H1 (cell line): ENCODE data around the gene EWSR1. TPM values are rescaled to one million over a fixed set of nuclear protein-coding genes. Genes with fewer than 3 reads are reported as not detected.
A peak's percentile ranks its signal among the peaks of the same experiment; 100 is the strongest.

ENCODE experiments used
- CTCF ChIA-PET: fragments of 300-600 bp; sonication (Branson Sonifier 250); formaldehyde crosslinking; loops from one replicate; lab custom pipeline; 2021; ENCODE audit not compliant: partially characterized antibody; lab: Charles Lee
- POLR2A ChIA-PET: fragments of 300-600 bp; sonication (Branson Sonifier 250); formaldehyde crosslinking; loops from one replicate; lab custom pipeline; 2021; ENCODE audit warnings: inconsistent platforms; ENCODE audit not compliant: partially characterized antibody; lab: Charles Lee
- DNase-seq, 2 experiments: peaks; one replicate each; pipeline versions ENCODE4 v3.0.0 to v3.0.0-alpha.2; 2010 to 2022; ENCODE audit warnings: low spot score in 2 of 2, low read depth in 1 of 2, mixed read lengths in 1 of 2
- FAIRE-seq: peaks from 2 replicates; lab custom pipeline; 2011; peaks lifted over from hg19 to GRCh38; lab: Jason Lieb, UNC
- H2AFZ ChIP-seq: 2 replicates; pipeline ENCODE4 v1.8.1; 2012; ENCODE audit warnings: low read length, inconsistent platforms
- H2AK5ac ChIP-seq: 2 replicates; pipeline ENCODE4 v1.6.1; 2013; ENCODE audit warnings: low read depth, low read length
- H2BK120ac ChIP-seq: replicated peaks from 2 replicates; pipeline ENCODE3; 2013; ENCODE audit warnings: low read depth, low read length, inconsistent platforms
- H2BK12ac ChIP-seq: 2 replicates; pipeline ENCODE4 v1.6.1; 2013; ENCODE audit warnings: low read depth, low read length
- H2BK15ac ChIP-seq: 2 replicates; pipeline ENCODE4 v1.6.1; 2013; ENCODE audit warnings: low read length
- H2BK20ac ChIP-seq: 2 replicates; pipeline ENCODE4 v1.6.1; 2013; ENCODE audit warnings: low read length
- H2BK5ac ChIP-seq: 2 replicates; pipeline ENCODE4 v1.6.1; 2013; ENCODE audit warnings: low read depth, low read length
- H3K14ac ChIP-seq: 2 replicates; pipeline ENCODE4 v1.6.1; 2013; ENCODE audit warnings: inconsistent platforms; ENCODE audit not compliant: insufficient read length
- H3K18ac ChIP-seq: 2 replicates; pipeline ENCODE4 v1.6.1; 2013; ENCODE audit warnings: low read length; ENCODE audit errors: extremely low read depth
- H3K23ac ChIP-seq: 2 replicates; pipeline ENCODE4 v1.6.1; 2013; ENCODE audit warnings: inconsistent platforms; ENCODE audit not compliant: insufficient read length
- H3K23me2 ChIP-seq: 2 replicates; pipeline ENCODE4 v1.6.1; 2013; ENCODE audit warnings: low read depth, low read length
- H3K27ac ChIP-seq: 2 replicates; pipeline ENCODE4 v1.6.1; 2011; ENCODE audit warnings: low read depth, low read length, inconsistent platforms
- H3K27me3 ChIP-seq, 4 experiments: replicated peaks in 1 of 4; 1 replicate in 1 of 4; 2 replicates in 3 of 4; pipeline versions ENCODE4 v1.6.1 to v1.8.1; 2011 to 2013; ENCODE audit warnings: low read length in 3 of 4, mild to moderate bottlenecking in 3 of 4, inconsistent platforms in 2 of 4, mixed read lengths in 2 of 4, moderate library complexity in 1 of 4; ENCODE audit not compliant: control insufficient read depth in 3 of 4, insufficient read depth in 3 of 4; ENCODE audit errors: extremely low read depth in 1 of 4
- H3K36me3 ChIP-seq, 4 experiments: 2 replicates each; pipeline versions ENCODE4 v1.6.1 to v1.8.1; 2011 to 2013; ENCODE audit warnings: mild to moderate bottlenecking in 4 of 4, low read length in 3 of 4, moderate library complexity in 2 of 4, control low read depth in 1 of 4, inconsistent platforms in 1 of 4; ENCODE audit not compliant: insufficient read depth in 4 of 4, control insufficient read depth in 2 of 4
- H3K4ac ChIP-seq: replicated peaks from 2 replicates; pipeline ENCODE3; 2013; ENCODE audit warnings: low read length, low read depth, mixed read lengths, inconsistent platforms; ENCODE audit not compliant: insufficient read length
- H3K4me1 ChIP-seq, 4 experiments: replicated peaks in 1 of 4; 1 replicate in 1 of 4; 2 replicates in 3 of 4; pipeline versions ENCODE4 v1.6.1 to v1.8.1; 2011 to 2013; ENCODE audit warnings: low read length in 3 of 4, inconsistent platforms in 2 of 4, mixed read lengths in 1 of 4; ENCODE audit not compliant: insufficient read depth in 4 of 4, control insufficient read depth in 3 of 4
- H3K4me2 ChIP-seq, 2 experiments: 2 replicates each; pipeline versions ENCODE4 v1.6.1 to v1.8.1; 2011 to 2013; ENCODE audit warnings: low read depth in 2 of 2, low read length in 2 of 2, control low read depth in 1 of 2, inconsistent platforms in 1 of 2, mild to moderate bottlenecking in 1 of 2; ENCODE audit not compliant: insufficient read depth in 1 of 2
- H3K4me3 ChIP-seq, 4 experiments: fragments of 200-600, 300-600 bp in 1 of 4; sonication (generic), shearing (Covaris generic), sonication (Bioruptor Twin) in 1 of 4; 2 replicates each; pipeline versions ENCODE4 v1.5.1 to v1.8.1; 2011 to 2016; ENCODE audit warnings: low read length in 4 of 4, low read depth in 3 of 4, control low read depth in 2 of 4, inconsistent platforms in 2 of 4, mild to moderate bottlenecking in 2 of 4, mixed read lengths in 1 of 4, moderate library complexity in 1 of 4; ENCODE audit not compliant: insufficient read depth in 2 of 4; ENCODE audit errors: extremely low read depth in 1 of 4
- H3K56ac ChIP-seq: replicated peaks from 2 replicates; pipeline ENCODE3; 2013; ENCODE audit warnings: low read depth, mild to moderate bottlenecking, mixed read lengths, low read length, inconsistent platforms; ENCODE audit not compliant: insufficient read length
- H3K79me1 ChIP-seq: 2 replicates; pipeline ENCODE4 v1.6.1; 2013; ENCODE audit warnings: low read depth, low read length, control low read depth
- H3K79me2 ChIP-seq, 2 experiments: 2 replicates each; pipeline versions ENCODE4 v1.6.1 to v1.8.1; 2012 to 2013; ENCODE audit warnings: low read length in 2 of 2, mild to moderate bottlenecking in 2 of 2, inconsistent platforms in 1 of 2; ENCODE audit not compliant: insufficient read depth in 2 of 2, control insufficient read depth in 1 of 2
- H3K9ac ChIP-seq, 4 experiments: replicated peaks in 1 of 4; 1 replicate in 1 of 4; 2 replicates in 3 of 4; pipeline versions ENCODE4 v1.6.1 to v1.8.1; 2011 to 2013; ENCODE audit warnings: low read depth in 3 of 4, low read length in 3 of 4, control low read depth in 2 of 4, mild to moderate bottlenecking in 2 of 4, moderate library complexity in 2 of 4, inconsistent platforms in 1 of 4; ENCODE audit errors: extremely low read depth in 1 of 4
- H3K9me3 ChIP-seq, 2 experiments: 2 replicates each; pipeline versions ENCODE4 v1.6.1 to v1.8.1; 2012 to 2013; ENCODE audit warnings: mild to moderate bottlenecking in 2 of 2, moderate library complexity in 2 of 2, control low read depth in 1 of 2, inconsistent platforms in 1 of 2, low read depth in 1 of 2, low read length in 1 of 2, mixed read lengths in 1 of 2; ENCODE audit not compliant: insufficient read depth in 2 of 2
- H4K20me1 ChIP-seq, 2 experiments: replicated peaks in 1 of 2; 2 replicates each; pipeline versions ENCODE3 to v1.8.1; 2011 to 2013; ENCODE audit warnings: inconsistent platforms in 2 of 2, low read length in 2 of 2, mild to moderate bottlenecking in 1 of 2; ENCODE audit not compliant: insufficient read depth in 2 of 2, control insufficient read depth in 1 of 2
- H4K5ac ChIP-seq: 2 replicates; pipeline ENCODE4 v1.6.1; 2013; ENCODE audit warnings: low read length, low read depth, mixed read lengths, inconsistent platforms; ENCODE audit not compliant: insufficient read length
- H4K8ac ChIP-seq: 2 replicates; pipeline ENCODE4 v1.8.0; 2013; ENCODE audit warnings: mild to moderate bottlenecking, moderate library complexity, low read length, inconsistent platforms; ENCODE audit not compliant: insufficient read depth; ENCODE audit errors: extremely low read depth
- H4K91ac ChIP-seq: replicated peaks from 2 replicates; pipeline ENCODE3; 2013; ENCODE audit warnings: low read length, mixed read lengths, inconsistent platforms; ENCODE audit not compliant: insufficient read length
- ATF2 ChIP-seq: IDR thresholded peaks from 2 replicates; pipeline ENCODE4 v1.6.1; 2012; ENCODE audit warnings: low read length, inconsistent platforms
- CHD1 ChIP-seq: IDR thresholded peaks from 2 replicates; pipeline ENCODE4 v1.6.1; 2012; ENCODE audit warnings: low read depth, low read length, improper control_type of control experiment
- CHD2 ChIP-seq: IDR thresholded peaks from 2 replicates; pipeline ENCODE4 v1.6.1; 2012; ENCODE audit warnings: low read length, improper control_type of control experiment
- KDM5A ChIP-seq: fragments of 200-600 bp; IDR thresholded peaks from 2 replicates; pipeline ENCODE4 v1.7.1; 2012; ENCODE audit warnings: mild to moderate bottlenecking, low read length, inconsistent platforms, mixed read lengths
- RAD21 ChIP-seq, 2 experiments: IDR thresholded peaks in 1 of 2; conservative IDR thresholded peaks in 1 of 2; 2 replicates each; pipeline ENCODE4 v1.6.1; 2011; ENCODE audit warnings: low read depth in 2 of 2, low read length in 2 of 2, improper control_type of control experiment in 1 of 2, inconsistent platforms in 1 of 2, mild to moderate bottlenecking in 1 of 2, moderate library complexity in 1 of 2
- SIRT6 ChIP-seq: IDR thresholded peaks from one replicate; pipeline ENCODE4 v1.7.1; 2012; ENCODE audit warnings: low read length, inconsistent platforms
- TCF12 ChIP-seq: IDR thresholded peaks from 2 replicates; pipeline ENCODE4 v1.6.1; 2011; ENCODE audit warnings: low read depth, mild to moderate bottlenecking, low read length
- WGBS, 2 experiments: shearing (Covaris generic) in 1 of 2; methylation state at CpG; one replicate each; pipeline versions ENCODE4 v1.1.6 to v1.1.7; 2013 to 2015; ENCODE audit warnings: low lambda C conversion rate in 2 of 2, mixed read lengths in 2 of 2, inconsistent platforms in 1 of 2, low coverage in 1 of 2, missing lambda C conversion rate in 1 of 2; ENCODE audit not compliant: insufficient replicate concordance in 2 of 2, insufficient coverage in 1 of 2, insufficient read length in 1 of 2; ENCODE audit errors: extremely low coverage in 1 of 2, missing lambda C conversion rate in 1 of 2; 5-methylcytosine and 5-hydroxymethylcytosine counted together
- polyA plus RNA-seq, 7 experiments: library from polyadenylated mRNA; depleted of rRNA in 3 of 7; stranded (reverse) in 5 of 7; unstranded in 2 of 7; fragments of >200 nt in 5 of 7; fragments of 200-250 nt in 2 of 7; gene quantifications; 1 replicate in 5 of 7; 2 replicates in 1 of 7; 4 replicates in 1 of 7; pipeline versions ENCODE4 v1.2.1 to v1.2.3, GENCODE V29; 2011 to 2013; ENCODE audit warnings: missing spikeins in 2 of 7, mixed read lengths in 2 of 7
- total RNA-seq: library from RNA; stranded (reverse); fragmentation: NEBNext Ultra II Directional; extraction: Animal tissue kit (Norgen Biotek cat#: 25700); gene quantifications from 2 replicates; pipeline ENCODE4 v1.2.1, GENCODE V29; 2021
- TF ChIP-seq, protein P1 (sequence below): IDR thresholded peaks from 2 replicates; pipeline ENCODE4 v1.6.1; 2011; ENCODE audit warnings: low read length, improper control_type of control experiment

EWSR1 gene
- total and polyA plus RNA-seq, 2 of the 8 experiments (the other 6 are each of a cell fraction or from before 2014, with no cell fraction given), result 387 to 930 TPM

DNA sequence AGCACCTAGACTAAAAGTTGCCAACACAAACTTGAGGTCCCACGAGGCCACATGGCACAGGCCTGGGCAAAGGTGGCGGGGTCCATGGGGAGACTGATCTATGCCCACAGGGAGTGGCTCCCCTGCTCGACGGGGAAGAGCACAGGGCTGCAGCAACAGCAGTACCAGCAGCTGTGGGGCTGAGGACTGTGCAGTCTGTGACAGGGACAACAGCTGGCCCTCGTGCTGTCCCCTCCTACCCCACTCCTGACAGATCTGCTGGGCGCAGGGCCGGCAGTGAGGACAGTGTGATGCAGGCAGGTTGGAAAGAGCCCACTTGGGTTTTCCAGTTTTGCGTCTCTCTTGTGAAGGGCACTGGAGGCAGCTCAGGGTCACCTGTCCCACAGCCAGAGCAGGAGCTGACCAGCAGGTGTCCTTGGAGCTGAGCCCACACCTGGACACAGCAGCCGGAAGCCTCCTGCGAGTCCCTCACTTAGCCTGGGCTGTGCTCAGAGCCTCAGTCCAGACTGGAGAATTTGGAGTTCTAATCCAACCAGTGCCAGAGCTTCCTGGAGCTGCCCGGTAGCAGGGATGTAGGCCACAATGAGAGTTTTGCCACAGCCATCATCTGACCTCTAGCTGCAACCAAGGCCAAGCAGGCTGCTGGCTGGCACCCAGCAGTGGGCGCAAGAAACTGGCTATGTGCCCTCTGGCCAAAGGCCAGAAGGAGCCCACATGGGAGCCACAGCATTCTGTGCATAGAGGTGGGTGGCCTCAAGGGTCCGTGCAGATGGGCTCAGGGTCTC lies 34.8 kb downstream of the EWSR1 start:
- POLR2A ChIA-PET, result interaction anchor here (0.7 to 9.1 kb wide), 12 partner anchors 10 to 251 kb away, joined by 3 to 147 read pairs (median 8); partner anchors contain the start of genes EWSR1, RHBDD3 and THOC5
- no peak overlapping the region for H3K27ac ChIP-seq
- TF ChIP-seq RAD21 (IDR thresholded peaks at IDR 0.05 in 1 of 2, conservative IDR thresholded peaks at IDR 0.05 in 1 of 2; ENCODE audit: low read depth in 2 of 2, low read length in 2 of 2) (no peak), KDM5A (no peak), TCF12 (no peak), ATF2 (no peak), CHD2 (no peak), CHD1 (no peak), SIRT6 (no peak)
- TF ChIP-seq, protein P1, sequence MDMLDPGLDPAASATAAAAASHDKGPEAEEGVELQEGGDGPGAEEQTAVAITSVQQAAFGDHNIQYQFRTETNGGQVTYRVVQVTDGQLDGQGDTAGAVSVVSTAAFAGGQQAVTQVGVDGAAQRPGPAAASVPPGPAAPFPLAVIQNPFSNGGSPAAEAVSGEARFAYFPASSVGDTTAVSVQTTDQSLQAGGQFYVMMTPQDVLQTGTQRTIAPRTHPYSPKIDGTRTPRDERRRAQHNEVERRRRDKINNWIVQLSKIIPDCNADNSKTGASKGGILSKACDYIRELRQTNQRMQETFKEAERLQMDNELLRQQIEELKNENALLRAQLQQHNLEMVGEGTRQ, result no peak

More for the DNA sequence above, 34.8 kb downstream of the EWSR1 start:
- H2BK120ac ChIP-seq, result no peak overlapping the region
- H3K9ac ChIP-seq, result no peak overlapping the region
- H3K4me2 ChIP-seq, result no peak overlapping the region
- H2AK5ac ChIP-seq, result peak overlapping the region; percentile 75; the same call in 1 of the 2 replicates
- no peak overlapping the region for H3K14ac ChIP-seq
- DNase-seq (peak in 1 of 2 experiments; percentile 54), FAIRE-seq (no peak)
- no peaks in the 10 kb centered on the region for H3K9me3 ChIP-seq
- 84% methylated on average over 13 of the region's 13 CpGs; no CpG with 5 or more reads in 1 of the 2 experiments for WGBS, 2 experiments
- H2AFZ ChIP-seq, result no peak overlapping the region
- no peaks in the 10 kb centered on the region for H3K79me1 ChIP-seq
- no peak overlapping the region for H3K4me3 ChIP-seq
- H4K8ac ChIP-seq, result no peak overlapping the region
- no peaks in the 10 kb centered on the region for H3K79me2 ChIP-seq
- CTCF ChIA-PET, result interaction anchor here (0.6 to 4.8 kb wide), 8 partner anchors 8 to 56 kb away, joined by 3 to 41 read pairs (median 5); no protein-coding TSS in a partner anchor
- no peak overlapping the region for H2BK5ac ChIP-seq
- H3K18ac ChIP-seq, result no peak overlapping the region; the same call in 1 of the 2 replicates
- H3K23me2 ChIP-seq, result peaks cover 6% of the 10 kb centered on the region; the same call in 1 of the 2 replicates
- H3K23ac ChIP-seq, result no peak overlapping the region
- H4K5ac ChIP-seq, result no peak overlapping the region
- 0 out of 2 replicates have a peak overlapping the region, but pooled peaks have one; percentile 3 for H2BK12ac ChIP-seq
- H2BK20ac ChIP-seq, result no peak overlapping the region
- H3K27me3 ChIP-seq, result peaks cover 0 to 6% (median 0%) of the 10 kb centered on the region in 4 experiments; a peak in 2 of 7 replicates
- peaks cover 0 to 7% (median 5%) of the 10 kb centered on the region in 4 experiments; a peak in 5 of 7 replicates for H3K4me1 ChIP-seq
- H3K4ac ChIP-seq, result no peak overlapping the region
- no peak overlapping the region for H3K56ac ChIP-seq
- 0 out of 2 replicates have a peak overlapping the region, but pooled peaks have one; percentile 46 for H2BK15ac ChIP-seq
- no peak overlapping the region for H4K91ac ChIP-seq
- H4K20me1 ChIP-seq, result peaks cover 5 to 12% of the 10 kb centered on the region in 2 experiments
- peaks cover 18 to 31% (median 20%) of the 10 kb centered on the region in 4 experiments for H3K36me3 ChIP-seq
